IMR-90 (cell line): ENCODE data around the gene IFI30. TPM values are rescaled to one million over a fixed set of nuclear protein-coding genes. Genes with fewer than 3 reads are reported as not detected.

Experiments
- ATAC-seq: fragments of 200-7000 bp; cut with Tn5 transposase; 2 replicates; pipeline ENCODE4 v1.9.1; 2020; ENCODE audit warnings: low read depth, mild to moderate bottlenecking, moderate library complexity
- BruUV-seq: library from RNA; stranded (reverse); fragments of 400-500 nt; replicated peaks from 2 replicates; lab custom pipeline; 2021; lab: Mats Ljungman, UMichigan
- CTCF ChIA-PET: fragments of 300-600 bp; formaldehyde crosslinking; extraction: SDS; loops from one replicate; lab custom pipeline; 2021; ENCODE audit warnings: antibody characterized with exemption; lab: Yijun Ruan, JAX
- POLR2A ChIA-PET: fragments of 300-600 bp; sonication (Branson Sonifier 250); formaldehyde crosslinking; loops from one replicate; lab custom pipeline; 2022; ENCODE audit warnings: antibody characterized with exemption; ENCODE audit not compliant: unreplicated experiment; lab: Charles Lee
- DNase-seq: peaks from one replicate; pipeline ENCODE4 v3.0.0; 2013
- H2AFZ ChIP-seq: replicated peaks from 2 replicates; pipeline ENCODE3; 2013; ENCODE audit warnings: low read length, mild to moderate bottlenecking; ENCODE audit not compliant: poor library complexity
- H2AK5ac ChIP-seq: 2 replicates; pipeline ENCODE4 v1.6.1; 2013; ENCODE audit warnings: low read depth, low read length, inconsistent platforms
- H2AK9ac ChIP-seq: replicated peaks from 2 replicates; pipeline ENCODE3; 2013; ENCODE audit warnings: mild to moderate bottlenecking, low read depth, low read length, moderate library complexity; ENCODE audit not compliant: poor library complexity
- H2BK120ac ChIP-seq: 2 replicates; pipeline ENCODE4 v1.6.1; 2013; ENCODE audit warnings: low read depth, low read length, inconsistent platforms
- H2BK15ac ChIP-seq: 3 replicates; pipeline ENCODE4 v1.6.1; 2013; ENCODE audit warnings: low read depth, low read length, inconsistent platforms
- H2BK20ac ChIP-seq: 2 replicates; pipeline ENCODE4 v1.6.1; 2013; ENCODE audit warnings: low read depth, mild to moderate bottlenecking, inconsistent platforms, low read length, moderate library complexity
- H2BK5ac ChIP-seq: 2 replicates; pipeline ENCODE4 v1.6.1; 2013; ENCODE audit warnings: mild to moderate bottlenecking, low read depth, low read length, inconsistent platforms; ENCODE audit not compliant: poor library complexity, severe bottlenecking
- H3K14ac ChIP-seq: replicated peaks from 2 replicates; pipeline ENCODE4 v1.6.1; 2013; ENCODE audit warnings: low read depth, low read length, inconsistent platforms
- H3K18ac ChIP-seq: 2 replicates; pipeline ENCODE4 v1.6.1; 2013; ENCODE audit warnings: low read depth, low read length, control low read depth
- H3K23ac ChIP-seq: 2 replicates; pipeline ENCODE4 v1.6.1; 2013; ENCODE audit warnings: low read depth, low read length, inconsistent platforms
- H3K27ac ChIP-seq: 2 replicates; pipeline ENCODE4 v1.5.1; 2013; ENCODE audit warnings: mild to moderate bottlenecking, control low read depth, low read length; ENCODE audit not compliant: insufficient read depth
- H3K27me3 ChIP-seq: 2 replicates; pipeline ENCODE4 v1.6.1; 2013; ENCODE audit warnings: low read length; ENCODE audit not compliant: control insufficient read depth, insufficient read depth
- H3K36me3 ChIP-seq: 2 replicates; pipeline ENCODE4 v1.6.1; 2013; ENCODE audit warnings: low read length, mixed read lengths; ENCODE audit not compliant: control insufficient read depth, insufficient read depth
- H3K4ac ChIP-seq: 2 replicates; pipeline ENCODE4 v1.6.1; 2013; ENCODE audit warnings: low read depth, low read length, inconsistent platforms
- H3K4me1 ChIP-seq: 2 replicates; pipeline ENCODE4 v1.6.1; 2013; ENCODE audit warnings: low read length, mixed read lengths; ENCODE audit not compliant: control insufficient read depth, insufficient read depth
- H3K4me2 ChIP-seq: 2 replicates; pipeline ENCODE4 v1.6.1; 2013; ENCODE audit warnings: low read depth, mild to moderate bottlenecking, control low read depth, low read length, moderate library complexity
- H3K4me3 ChIP-seq: 2 replicates; pipeline ENCODE4 v1.5.1; 2013; ENCODE audit warnings: low read depth, mild to moderate bottlenecking, control low read depth, low read length, moderate library complexity; ENCODE audit not compliant: insufficient read depth
- H3K56ac ChIP-seq: 2 replicates; pipeline ENCODE4 v1.6.1; 2013; ENCODE audit warnings: low read length, inconsistent platforms; ENCODE audit not compliant: insufficient read depth; ENCODE audit errors: extremely low read depth
- H3K79me1 ChIP-seq, 2 experiments: 2 replicates each; pipeline ENCODE4 v1.6.1; 2013; ENCODE audit warnings: low read length in 2 of 2, inconsistent platforms in 1 of 2, low read depth in 1 of 2
- H3K9ac ChIP-seq: 2 replicates; pipeline ENCODE4 v1.6.1; 2013; ENCODE audit warnings: low read depth, low read length, control low read depth
- H3K9me1 ChIP-seq: 2 replicates; pipeline ENCODE4 v1.6.1; 2013; ENCODE audit warnings: low read length, inconsistent platforms; ENCODE audit not compliant: insufficient read depth
- H3K9me3 ChIP-seq: 2 replicates; pipeline ENCODE4 v1.6.1; 2013; ENCODE audit warnings: low read length; ENCODE audit not compliant: control insufficient read depth, insufficient read depth
- H4K20me1 ChIP-seq: 2 replicates; pipeline ENCODE4 v1.6.1; 2013; ENCODE audit warnings: low read length, inconsistent platforms; ENCODE audit not compliant: insufficient read depth
- H4K5ac ChIP-seq: 2 replicates; pipeline ENCODE4 v1.6.1; 2013; ENCODE audit warnings: mild to moderate bottlenecking, low read depth, low read length, control low read depth
- H4K8ac ChIP-seq, 2 experiments: 2 replicates each; pipeline ENCODE4 v1.6.1; 2013; ENCODE audit warnings: low read depth in 2 of 2, low read length in 2 of 2, control low read depth in 1 of 2, inconsistent platforms in 1 of 2
- H4K91ac ChIP-seq: 2 replicates; pipeline ENCODE4 v1.6.1; 2013; ENCODE audit warnings: low read depth, low read length, inconsistent platforms; ENCODE audit not compliant: insufficient read depth
- FOS ChIP-seq: fragments of 150-350 bp; IDR thresholded peaks from 2 replicates; pipeline ENCODE4 v1.6.1; 2016; ENCODE audit warnings: low read depth, low read length
- WGBS, 2 experiments: methylation state at CpG; one replicate each; pipeline versions ENCODE4 v1.1.5 to v1.1.7; 2013; ENCODE audit warnings: missing lambda C conversion rate in 2 of 2; ENCODE audit not compliant: insufficient read length in 1 of 2; ENCODE audit errors: extremely low coverage in 2 of 2; 5-methylcytosine and 5-hydroxymethylcytosine counted together
- dilution Hi-C: fragments of 300-500 bp; cut with HindIII; formaldehyde crosslinking; loops from one replicate; pipeline ENCODE4 v1.14.3; 2018; ENCODE audit warnings: low sequenced_read_pairs; ENCODE audit not compliant: unreplicated experiment
- in situ Hi-C: fragments of 300-500 bp; cut with MboI; formaldehyde crosslinking; loops from 3 replicates; pipeline ENCODE4 v1.14.3; 2019; ENCODE audit warnings: low sequenced_read_pairs, inconsistent platforms, mixed read lengths
- intact Hi-C: fragments of 100-400 bp; cut with micrococcal nuclease; formaldehyde crosslinking; loops from 2 replicates; pipeline ENCODE4 v1.10.0; 2022
- polyA plus RNA-seq, 3 experiments: library from polyadenylated mRNA; depleted of rRNA; stranded (reverse); fragments of >200 nt; gene quantifications; 2 replicates each; pipeline ENCODE4 v1.2.3, GENCODE V29; 2012; ENCODE audit warnings: low replicate concordance in 1 of 3
- total RNA-seq: library from RNA; depleted of rRNA; stranded (reverse); fragments of >200 nt; gene quantifications from 2 replicates; pipeline ENCODE4 v1.2.3, GENCODE V29; 2012

Gene IFI30
- total and polyA plus RNA-seq, 2 of the 4 experiments (the other 2 are of a cell fraction), result 2.3 TPM

GRCh38 chr19:18156268-18156667, 17.3 kb upstream of the IFI30 start:
- Histone ChIP-seq H3K79me1 (peaks cover 15 to 49% of the 10 kb centered on the region in 2 experiments; a peak in 3 of 4 replicates), H4K20me1 (peaks cover 29% of the 10 kb centered on the region), H3K23ac (peak overlapping the region; percentile 4), H2AK9ac (peak overlapping the region; percentile 61), H3K4me1 (peaks cover 24% of the 10 kb centered on the region), H2AFZ (no peak overlapping the region), H3K27me3 (no peaks in the 10 kb centered on the region), H2BK20ac (no peak overlapping the region), H3K9ac (0 out of 2 replicates have a peak overlapping the region, but pooled peaks have one; percentile 12), H3K18ac (no peak overlapping the region), H3K36me3 (peaks cover 13% of the 10 kb centered on the region; the same call in 1 of the 2 replicates), H3K9me3 (no peaks in the 10 kb centered on the region), H3K14ac (no peak overlapping the region), H3K56ac (no peak overlapping the region), H2BK15ac (no peak overlapping the region), H3K4ac (no peak overlapping the region), H4K91ac (no peak overlapping the region), H4K5ac (no peak overlapping the region), H3K27ac (no peak overlapping the region; the same call in 1 of the 2 replicates), H3K9me1 (peaks cover 14% of the 10 kb centered on the region), H2BK120ac (no peak overlapping the region), H2AK5ac (0 out of 2 replicates have a peak overlapping the region, but pooled peaks have one; percentile 54), H3K4me3 (no peak overlapping the region), H4K8ac (no peak overlapping the region), H3K4me2 (no peak overlapping the region), H2BK5ac (no peak overlapping the region)
- ChIA-PET POLR2A (no interaction called here), CTCF (no interaction called here)
- ATAC-seq (no peak), DNase-seq (no peak)
- intact Hi-C loops, result loop anchor here (10.0 kb wide), 1 partner anchor 151 kb away; the partner anchor contains the start of gene ARRDC2
- dilution Hi-C loops, result no loop called here
- TF ChIP-seq FOS, result no peak
- in situ Hi-C loops, result no loop called here
- WGBS, 2 experiments, result 93% methylated on average over 4 of the region's 6 CpGs; no CpG with 5 or more reads in 1 of the 2 experiments
- BruUV-seq, result no TSS peak
